Measurements from ENCODE around the gene CDC42EP1.
A peak's percentile ranks its signal among the peaks of the same experiment; 100 is the strongest.
"Not testable (repeated sequence)": the region's sequence is repeated elsewhere in the genome, so short reads cannot be mapped to it uniquely, and the experiment has no call there.

Gene CDC42EP1

DNA sequence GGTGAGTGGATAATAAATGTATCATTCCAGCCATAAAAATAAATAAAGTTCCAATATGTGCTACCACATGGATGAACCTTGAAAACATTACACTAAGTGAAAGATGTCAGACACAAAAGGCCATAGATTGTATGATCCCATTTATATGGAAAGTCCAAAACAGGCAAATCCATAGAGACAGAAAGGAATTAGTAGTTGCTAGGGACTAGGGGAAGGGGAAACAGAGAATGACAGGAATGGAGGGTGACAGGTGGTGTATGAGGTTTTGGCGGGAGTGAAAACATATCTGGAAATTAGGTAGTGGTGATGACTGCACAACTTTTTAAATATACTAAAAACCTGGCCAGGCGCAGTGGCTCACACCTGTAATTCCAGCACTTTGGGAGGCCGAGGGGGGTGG, 25.8 kb upstream of the CDC42EP1 start:
- DNase-seq (ENCODE audit: low spot score), result no peak

DNA sequence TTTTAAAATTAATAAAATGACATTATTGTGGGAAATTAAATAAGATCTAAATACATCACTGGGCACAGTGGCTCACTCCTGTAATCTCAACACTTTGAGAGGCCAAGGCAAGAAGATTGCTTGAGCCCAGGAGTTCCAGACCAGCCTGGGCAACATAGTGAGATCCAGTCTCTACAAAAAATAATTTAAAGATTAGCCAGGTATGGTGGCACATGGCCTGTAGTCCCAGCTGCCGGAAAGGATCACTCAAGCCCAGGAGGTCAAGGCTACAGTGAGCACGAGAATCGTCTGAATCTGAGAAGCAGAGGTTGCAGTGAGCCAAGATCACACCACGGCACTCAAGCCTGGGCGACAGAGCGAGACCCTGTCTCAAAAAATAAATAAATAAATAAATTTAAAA, 25.1 kb upstream of the CDC42EP1 start:
- DNase-seq (ENCODE audit: low spot score), result no peak

DNA sequence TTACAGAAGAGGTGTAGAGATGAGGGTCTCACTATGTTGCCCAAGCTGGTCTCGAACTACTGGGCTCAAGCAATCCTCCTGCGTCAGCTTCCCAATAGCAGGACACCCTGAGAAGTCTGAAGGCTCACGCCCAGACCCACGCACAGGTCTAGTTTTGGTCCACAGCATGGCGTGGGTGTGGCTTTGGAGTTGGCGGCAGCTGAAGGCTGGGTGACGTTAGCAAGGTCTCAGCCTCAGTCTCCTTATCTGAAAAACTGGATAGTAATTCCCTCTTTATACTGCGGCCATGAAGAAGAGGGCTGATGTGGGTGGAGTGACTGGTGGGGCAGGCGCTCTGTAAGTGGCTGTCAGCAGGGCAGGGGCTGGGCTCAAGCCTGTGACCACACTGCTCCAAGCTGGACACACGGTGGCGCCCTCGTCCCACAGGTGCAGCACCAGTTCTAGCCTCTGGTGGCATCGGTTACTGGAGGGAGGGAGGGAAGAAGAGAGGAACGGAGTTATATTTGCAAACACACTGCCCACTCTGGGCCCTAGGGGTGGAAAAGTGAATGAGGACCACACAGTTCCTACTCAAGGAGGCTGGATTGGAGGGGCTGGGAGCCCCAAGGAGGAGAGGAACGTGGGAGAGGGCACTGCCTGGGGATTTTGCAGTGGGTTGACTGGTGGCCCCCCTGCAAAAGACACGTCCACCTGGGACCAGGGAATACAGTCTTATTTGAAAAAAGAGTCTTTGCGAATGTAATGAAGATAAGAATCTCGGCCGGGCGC, 21.5 kb upstream of the CDC42EP1 start:
- DNase-seq (ENCODE audit: low spot score), result peak; percentile 95

DNA sequence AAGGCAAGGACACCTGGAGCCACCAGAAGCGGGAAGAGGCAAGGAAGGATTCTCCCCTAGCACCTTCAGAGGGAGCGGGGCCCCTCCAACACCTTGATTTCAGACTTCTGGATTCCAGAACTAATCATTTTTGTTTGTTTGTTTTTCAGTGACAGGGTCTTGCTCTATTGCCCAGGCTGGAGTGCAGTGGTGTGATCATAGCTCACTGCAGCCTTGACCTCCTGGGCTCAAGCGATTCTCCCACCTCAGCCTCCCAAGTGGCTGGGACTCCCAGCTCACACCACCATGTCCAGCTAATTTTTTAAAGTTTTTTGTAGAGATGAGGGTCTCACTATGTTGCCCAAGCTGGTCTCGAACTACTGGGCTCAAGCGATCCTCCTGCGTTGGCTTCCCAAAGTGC, 20.5 kb upstream of the CDC42EP1 start:
- not testable (repeated sequence) for DNase-seq (ENCODE audit: low spot score)

DNA sequence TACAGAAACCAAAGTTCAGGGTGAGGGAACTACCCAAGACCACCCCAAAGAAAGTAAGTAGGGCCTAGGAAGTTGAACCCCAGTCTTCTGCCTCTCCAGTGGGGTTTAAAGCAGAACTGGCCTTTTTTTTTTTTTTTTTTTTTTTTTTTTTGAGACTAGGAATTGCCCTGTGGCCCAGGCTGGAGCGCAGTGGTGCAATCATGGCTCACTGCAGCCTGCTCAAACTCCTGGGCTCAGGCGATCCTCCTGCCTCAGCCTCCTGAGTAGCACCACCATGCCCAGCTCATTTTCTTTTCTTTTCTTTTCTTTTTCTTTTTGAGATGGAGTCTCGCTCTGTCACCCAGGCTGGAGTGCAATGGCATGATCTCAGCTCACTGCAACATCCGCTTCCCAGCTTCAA, 17.9 kb upstream of the CDC42EP1 start:
- not testable (repeated sequence) for DNase-seq (ENCODE audit: low spot score)

DNA sequence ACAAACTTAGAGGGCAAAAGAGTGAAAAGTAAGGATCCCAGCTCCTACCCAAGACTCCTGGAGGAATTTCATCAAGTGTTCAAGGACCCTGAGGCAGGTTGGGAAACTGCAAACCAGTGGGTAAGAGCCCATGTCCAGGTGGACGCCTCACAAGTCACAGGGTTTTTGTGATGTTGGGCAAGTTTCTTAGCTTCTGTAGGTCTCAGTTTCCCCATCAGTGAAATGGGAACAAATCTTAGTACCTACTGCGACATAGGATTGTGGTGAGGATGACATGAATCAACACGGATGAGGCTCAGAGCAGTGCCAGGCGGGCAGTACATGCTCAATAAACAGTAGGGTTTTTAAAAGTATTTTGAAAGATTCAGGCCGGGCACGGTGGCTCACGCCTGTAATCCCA, 17.3 kb upstream of the CDC42EP1 start:
- no peak for DNase-seq (ENCODE audit: low spot score)

DNA sequence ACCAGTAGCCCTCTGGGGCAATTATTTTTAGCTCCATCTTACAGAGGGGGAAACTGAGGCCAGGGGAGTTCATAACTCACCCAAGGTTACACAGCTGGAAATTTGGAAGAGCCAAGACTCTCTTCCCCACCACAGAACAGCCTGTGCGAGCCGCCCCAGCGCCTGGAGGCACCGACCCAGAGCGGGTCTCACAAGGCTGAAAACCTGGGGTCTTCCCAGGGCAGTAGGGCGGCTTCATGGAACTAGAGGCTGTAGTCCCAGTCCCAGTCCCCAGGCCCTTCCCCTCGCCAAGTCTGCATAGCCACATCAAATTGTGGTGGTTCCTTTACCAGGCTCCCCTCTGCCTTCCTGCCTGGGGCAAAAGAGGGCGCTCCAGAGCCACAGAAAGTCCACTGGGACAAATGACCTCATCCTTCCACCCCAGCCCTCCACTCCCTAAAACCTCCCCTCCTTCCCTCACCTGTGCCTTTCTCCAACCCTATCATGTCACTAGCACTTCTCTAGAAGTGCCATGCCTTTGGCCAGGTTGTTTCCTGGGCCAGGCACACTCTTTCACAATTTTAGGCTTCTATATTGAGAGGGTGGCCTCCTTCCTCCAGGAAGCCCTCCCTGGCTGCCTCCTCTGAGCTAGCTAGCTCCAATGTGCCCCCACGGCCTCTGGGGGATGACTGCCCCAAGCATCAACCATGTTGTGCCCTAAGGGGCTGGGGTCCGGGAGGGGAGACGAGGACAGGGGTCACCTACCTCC, 15.2 kb upstream of the CDC42EP1 start:
- peak; percentile 76 for DNase-seq (ENCODE audit: low spot score)

DNA sequence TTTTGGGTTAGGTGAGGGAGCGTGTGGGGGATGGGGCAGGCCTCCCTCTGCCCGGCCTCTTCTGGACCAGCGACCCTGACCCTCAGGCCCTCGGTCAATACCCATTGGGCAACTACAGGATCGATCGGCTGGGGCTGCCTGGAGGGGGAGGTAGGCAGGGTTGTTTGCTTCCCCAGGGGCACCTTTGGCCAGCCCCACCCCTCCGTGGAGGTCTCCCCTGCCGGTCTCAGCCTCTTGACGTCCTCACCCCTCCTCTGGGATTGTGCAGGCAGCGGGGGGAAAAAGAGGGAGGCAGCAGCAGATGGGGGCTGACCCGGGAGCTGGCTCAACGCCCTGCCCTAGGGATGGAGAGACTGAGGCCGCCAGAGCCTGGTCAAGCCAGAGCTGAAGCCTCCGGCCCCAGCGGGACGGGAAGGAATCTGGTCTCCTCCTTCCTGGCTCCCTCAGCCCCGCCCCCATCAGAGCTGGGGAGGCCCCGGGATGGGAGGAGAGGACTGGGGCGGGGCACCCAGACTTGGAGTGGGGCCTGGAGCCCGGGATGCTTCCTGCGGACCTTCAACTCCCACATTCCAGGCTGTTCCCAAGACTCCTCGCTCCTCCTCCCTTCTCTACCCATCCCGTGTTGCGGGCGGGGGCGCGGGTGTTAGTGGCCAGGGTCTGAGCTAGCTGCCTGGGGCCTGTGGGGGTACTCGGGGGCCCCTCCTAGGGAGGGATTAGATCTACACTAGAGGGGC, 14.4 kb upstream of the CDC42EP1 start:
- DNase-seq (ENCODE audit: low spot score), result peak; percentile 97

DNA sequence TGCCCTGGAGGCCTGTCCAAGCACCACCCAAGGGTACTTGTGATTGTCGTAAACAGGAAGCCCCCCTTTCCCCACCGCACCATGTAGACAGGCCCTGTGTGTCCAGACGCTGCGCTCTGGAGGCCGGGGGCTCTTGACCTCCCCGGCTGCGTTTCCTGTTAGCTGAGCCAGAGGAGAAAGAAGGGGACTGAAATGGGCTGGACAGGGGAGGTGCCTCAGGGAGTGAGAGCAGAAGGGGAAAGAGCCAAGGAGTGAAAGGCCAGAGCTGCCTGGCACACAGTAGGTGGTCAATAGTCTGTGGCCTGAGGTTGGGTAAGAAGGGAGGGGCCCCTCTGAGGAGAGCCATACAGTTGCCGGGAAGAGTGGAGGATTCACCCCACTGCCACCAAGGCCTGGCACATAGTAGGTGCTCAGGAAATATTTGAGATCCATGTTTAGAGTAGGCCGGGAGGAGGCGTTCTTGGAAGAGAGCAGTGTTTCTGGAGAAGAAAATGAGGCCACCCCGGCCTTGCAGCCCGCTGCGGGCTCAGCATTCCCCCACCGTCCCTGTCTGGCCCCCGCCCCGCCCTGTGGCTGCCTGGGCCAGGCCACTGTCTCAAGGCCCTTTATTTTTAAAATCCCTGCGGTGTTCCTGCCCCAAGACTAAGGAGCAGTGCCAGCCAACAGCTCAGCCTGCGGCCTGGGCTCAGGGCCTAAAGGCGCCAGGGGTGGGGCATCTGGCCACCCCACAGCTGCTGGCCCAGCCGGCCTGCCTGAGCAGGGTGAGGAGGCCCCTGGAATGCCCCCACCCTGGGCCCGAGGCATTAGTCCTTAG, 13.6 kb upstream of the CDC42EP1 start:
- DNase-seq (ENCODE audit: low spot score), result peak; percentile 69

DNA sequence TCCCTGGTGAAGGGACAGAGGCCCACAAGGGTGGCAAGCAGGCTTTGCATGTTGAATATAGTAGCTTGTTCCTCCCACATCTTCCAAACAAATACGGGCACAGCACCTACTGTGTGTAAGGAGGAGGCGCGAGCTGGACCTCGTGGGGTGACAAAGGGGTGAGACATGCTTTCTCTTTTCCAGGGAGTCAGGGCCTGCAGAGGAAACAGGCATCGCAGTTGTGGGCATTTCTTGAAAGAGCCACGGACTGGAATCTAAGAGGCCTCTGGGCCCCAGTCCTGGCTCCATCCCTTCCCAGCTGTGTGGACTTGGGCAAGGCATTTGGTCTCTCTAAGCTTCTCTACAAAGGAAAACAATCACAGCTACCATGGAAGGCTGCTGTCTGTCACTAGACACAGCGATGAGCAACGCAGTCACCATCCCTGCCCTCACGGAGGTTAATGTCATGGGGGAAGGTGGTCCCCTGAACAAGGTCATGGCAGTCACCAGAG, 13.0 kb upstream of the CDC42EP1 start:
- no peak for DNase-seq (ENCODE audit: low spot score)

DNA sequence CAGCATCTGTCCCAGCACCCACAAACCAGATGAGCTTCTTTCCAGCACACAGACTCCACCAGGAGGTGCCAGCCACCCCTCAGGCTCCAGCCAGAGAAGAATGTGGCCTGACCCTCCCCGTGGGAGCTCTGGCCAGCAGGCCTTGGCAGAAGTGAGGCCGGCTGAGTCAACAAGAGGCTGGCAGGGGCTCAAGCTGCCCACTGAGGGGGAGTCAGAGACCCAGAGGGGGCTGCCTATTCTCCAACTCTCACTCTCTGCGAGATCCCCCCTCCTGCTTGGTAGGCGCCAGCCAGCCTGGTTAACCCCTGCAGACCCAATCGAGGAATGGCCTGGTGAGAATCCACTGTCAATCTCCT, 10.6 kb upstream of the CDC42EP1 start:
- peak; percentile 71 for DNase-seq (ENCODE audit: low spot score)

DNA sequence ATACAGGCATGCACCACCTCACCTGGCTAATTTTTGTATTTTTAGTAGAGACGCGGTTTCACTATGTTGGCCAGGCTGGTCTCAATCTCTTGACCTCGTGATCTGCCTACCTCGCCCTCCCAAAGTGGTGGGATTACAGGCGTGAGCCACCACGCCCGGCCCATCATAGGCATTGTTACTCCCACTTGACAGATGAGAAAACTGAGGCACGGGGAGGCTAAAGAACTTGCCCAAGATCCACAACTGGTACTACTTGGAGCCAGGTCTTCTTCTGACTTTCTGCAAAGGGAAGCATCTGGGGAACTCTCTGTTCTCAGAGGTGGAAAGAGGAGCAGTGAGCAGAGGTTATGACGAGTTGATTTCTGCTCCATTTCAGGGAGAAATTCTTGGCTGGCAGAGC, 9.4 kb upstream of the CDC42EP1 start:
- DNase-seq (ENCODE audit: low spot score), result not testable (repeated sequence)

DNA sequence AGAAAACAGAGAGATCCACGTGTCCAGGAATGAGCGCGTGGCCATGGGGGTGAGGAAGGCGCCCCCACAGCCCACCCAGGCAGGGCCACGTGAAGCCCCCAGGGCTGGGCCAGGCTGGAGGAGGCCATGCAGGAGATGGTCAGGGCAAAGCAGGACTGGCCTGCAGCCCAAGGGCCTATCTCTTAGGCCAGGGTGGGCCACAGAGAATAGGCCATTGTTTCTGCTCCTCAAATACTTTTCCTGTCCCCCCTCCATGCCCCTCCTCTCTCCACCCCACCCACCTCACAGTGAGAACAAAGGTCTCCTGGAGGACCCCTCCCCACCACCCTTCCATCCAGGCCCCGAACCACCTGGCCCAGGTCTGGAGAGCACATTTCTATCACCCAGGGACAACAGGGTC, 8.3 kb upstream of the CDC42EP1 start:
- no peak for DNase-seq (ENCODE audit: low spot score)

DNA sequence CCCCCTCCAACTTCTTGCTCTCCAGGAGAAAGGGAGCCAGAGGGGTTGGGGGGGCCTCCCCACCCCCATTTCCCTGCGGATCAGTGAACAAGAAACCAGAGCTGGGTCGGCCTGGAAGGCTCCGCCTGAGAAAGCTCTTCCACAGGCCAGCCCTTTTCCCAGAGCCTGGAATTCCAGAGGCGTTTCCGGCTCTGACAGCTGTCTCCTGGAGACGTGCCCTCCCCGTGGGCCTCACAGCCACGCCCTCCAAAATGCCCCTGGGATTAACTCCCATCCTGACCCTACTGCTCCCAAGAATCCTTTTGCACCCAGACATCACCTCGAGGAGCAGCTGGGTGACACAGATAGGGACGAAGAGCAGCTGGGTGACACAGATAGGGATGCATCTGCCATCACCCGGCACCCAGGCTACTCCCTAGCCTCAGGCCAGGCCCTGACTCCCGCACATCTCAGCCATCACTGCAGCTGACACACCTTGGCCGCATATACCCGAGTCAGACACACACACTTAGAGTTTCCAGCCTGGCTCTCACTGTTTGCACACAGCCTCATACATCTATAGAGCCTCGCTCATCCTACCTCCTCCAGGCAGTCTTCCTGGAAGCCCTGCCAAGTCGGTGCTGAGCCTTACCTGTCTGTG, 7.6 kb upstream of the CDC42EP1 start:
- DNase-seq (ENCODE audit: low spot score), result peak; percentile 64

DNA sequence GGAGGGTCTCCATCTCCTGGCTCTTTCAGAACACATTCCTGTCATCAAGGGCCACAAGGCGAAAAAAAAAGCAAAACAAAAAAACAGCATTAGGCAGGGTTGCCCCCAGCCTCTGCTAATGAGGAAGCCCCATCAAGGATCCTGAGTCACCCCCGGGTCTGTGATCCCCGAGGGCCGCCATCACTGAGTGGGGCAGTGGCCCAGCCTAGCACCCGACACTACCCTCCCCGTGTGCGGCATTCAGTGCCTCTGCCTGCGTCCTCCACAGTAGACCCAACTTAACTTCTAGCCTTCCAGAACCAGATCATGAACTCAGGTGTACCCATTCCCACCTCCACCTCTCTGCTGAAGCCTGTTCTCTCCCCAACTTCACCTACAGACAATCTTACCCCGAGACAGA, 6.6 kb upstream of the CDC42EP1 start:
- no peak for DNase-seq (ENCODE audit: low spot score)

DNA sequence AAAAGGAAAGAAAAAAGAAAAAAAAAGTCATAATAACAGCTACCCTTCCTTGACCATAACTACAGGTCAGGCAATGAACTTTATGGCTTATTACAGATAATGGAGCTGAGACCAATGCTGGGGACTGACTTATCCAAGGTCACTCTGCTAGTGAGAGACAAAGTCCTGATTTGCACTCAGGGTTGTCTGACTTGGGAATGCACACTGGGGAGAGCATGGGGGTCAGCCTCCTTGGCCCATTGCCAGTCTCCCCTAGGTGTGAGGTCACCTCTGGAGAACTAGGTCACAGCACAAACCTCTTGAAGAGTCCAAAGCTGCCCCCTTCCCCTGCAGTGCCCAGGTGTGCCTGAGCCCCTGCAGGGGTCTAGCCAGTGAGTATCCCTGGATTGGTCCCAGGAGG, 5.3 kb upstream of the CDC42EP1 start:
- DNase-seq (ENCODE audit: low spot score), result no peak

DNA sequence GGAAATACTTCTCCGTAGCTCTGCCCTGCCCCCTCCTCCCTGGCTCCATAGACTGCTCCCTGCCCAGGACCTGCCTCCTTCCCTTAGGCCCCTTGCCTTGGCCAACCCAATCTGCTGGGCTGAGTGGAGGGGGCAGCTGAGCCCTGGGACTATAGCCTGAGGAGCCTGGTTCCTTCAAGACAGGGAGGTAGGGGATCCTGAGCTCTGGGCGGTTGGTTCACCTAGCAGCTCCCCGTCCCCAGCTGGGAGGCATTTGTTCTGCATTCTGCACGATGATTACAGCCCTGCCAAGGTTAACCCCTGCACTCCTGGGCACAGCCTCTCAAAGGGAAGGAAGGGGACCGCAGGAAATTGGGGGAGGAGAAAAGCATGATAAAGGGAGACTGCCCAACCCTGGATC, 3.6 kb upstream of the CDC42EP1 start:
- no peak for DNase-seq (ENCODE audit: low spot score)

DNA sequence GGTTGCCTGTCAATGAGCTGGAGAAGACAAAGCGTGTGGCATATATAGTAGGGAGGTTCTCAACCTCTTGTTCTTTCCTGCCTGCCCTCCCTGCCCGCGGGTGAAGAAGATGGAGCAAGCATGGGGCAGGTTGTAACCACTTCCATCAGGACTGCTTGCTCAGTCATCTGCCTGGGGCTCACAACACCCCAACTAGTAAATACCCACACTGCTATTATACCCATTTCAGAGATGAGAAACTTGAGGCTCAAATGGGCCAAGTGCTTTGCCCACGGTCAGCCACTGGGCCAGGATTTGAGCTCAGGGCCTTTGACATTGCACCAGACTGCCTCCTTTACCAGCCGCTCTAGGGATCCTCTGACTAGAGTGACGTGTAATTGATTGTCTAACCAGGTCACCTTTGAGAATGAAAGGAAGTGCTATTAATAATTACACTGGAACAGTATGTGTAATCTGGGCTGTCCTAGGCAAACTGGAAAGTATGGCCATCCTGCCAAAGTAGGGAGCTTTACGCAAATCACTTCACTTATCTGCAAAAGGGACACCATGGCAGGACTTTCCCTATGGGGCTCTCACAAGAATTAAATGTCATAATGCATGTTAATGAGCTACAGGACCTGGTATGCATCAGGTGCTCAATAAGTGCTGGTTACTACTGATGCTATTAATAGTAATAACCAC, 2.8 kb upstream of the CDC42EP1 start:
- DNase-seq (ENCODE audit: low spot score), result no peak

DNA sequence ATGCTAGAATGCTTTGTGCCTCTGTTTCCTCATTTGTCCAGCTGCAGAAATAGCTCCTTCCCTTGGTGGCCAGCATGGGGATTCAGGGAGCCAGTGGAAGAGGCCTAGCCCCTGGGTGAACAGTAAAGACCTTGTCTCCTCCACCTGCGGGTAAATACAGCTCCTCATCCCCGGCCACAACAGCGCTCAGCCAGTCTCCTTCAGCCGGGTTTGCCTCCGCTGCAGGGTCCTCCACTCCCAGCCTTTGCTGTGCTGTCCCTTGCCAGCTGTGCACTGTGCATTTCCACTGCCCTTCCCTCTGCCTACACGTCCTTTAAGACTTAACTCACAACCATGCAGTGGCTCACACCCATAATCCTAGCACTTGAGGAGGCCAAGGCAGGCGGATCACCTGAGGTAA, 1.5 kb upstream of the CDC42EP1 start:
- DNase-seq (ENCODE audit: low spot score), result no peak

DNA sequence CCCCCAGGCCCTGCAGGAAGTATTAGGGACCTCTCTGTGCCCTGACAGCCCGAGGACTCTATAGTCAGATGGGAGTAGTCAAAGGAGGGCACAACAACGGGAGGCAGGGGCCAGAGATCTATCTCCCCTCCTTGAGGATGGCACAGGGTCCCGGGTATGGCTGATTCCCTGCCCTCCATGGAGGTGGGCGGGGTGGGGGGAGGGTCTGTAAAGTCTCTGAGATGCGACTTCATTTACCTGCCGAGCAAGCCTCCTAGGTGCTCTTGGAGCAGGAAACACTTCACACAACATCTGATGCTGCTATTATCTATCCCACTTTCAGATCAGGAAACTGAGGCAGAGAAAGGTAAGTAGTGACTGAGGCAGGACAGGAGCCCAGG, 769 bp upstream of the CDC42EP1 start:
- DNase-seq (ENCODE audit: low spot score), result no peak

DNA sequence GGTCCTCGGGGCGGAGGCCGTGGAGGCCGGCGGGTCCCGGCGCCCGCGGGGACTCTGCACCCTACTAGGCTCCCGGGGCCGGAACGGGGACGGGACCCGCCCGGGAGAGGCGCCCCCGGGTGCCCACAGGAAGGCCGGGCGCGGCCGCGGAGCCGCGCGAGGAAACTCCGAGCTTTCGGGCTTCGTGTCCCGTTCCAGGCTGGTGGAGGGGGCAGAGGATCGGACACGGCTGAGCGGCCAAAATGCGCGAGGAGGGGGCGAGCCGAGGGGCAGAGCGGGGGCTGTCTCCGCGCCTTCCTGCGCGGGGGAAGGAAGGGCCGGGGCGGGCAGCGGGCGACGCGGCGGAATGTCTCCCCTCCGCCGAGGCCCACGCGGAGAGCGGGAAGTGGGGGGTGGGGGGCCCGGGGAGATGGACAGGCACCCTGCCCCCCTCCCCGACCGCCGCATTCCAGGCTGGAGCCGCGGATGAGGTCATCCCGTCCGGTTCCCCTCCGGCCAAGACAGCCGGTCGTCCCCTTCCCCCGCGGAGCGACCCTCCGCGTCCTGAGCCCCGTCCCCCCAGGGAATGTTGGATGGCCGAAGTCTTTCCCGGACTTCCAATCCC, 430 bp downstream of the CDC42EP1 start:
- peak; percentile 71 for DNase-seq (ENCODE audit: low spot score)
